Stimulated activated CD4-positive, alpha-beta T cell treated with anti-CD3 and anti-CD28 coated beads, Interleukin-1b, Interleukin-23, amount 100 ng/mL, for 24 hours (primary cell): ENCODE results near the gene ADSL.

Experiments used
- DNase-seq, 4 experiments: peaks; one replicate each; pipeline ENCODE4 v3.0.0-alpha.2; 2020; ENCODE audit warnings: low read depth in 4 of 4, low spot score in 1 of 4

The ADSL gene

GRCh38 chr22:40403651-40404050 lies 57.4 kb downstream of the ADSL start:
- no peak for DNase-seq

GRCh38 chr22:40404251-40405177 lies 58.2 kb downstream of the ADSL start:
- no peak for DNase-seq

- no peak for DNase-seq
Observed at GRCh38 chr22:40405178-40406062, 59.1 kb downstream of the ADSL start.

GRCh38 chr22:40406063-40406890 lies 60.0 kb downstream of the ADSL start:
- no peak for DNase-seq

GRCh38 chr22:40407021-40407761 lies 60.9 kb downstream of the ADSL start:
- no peak for DNase-seq

- no peak for DNase-seq
Observed at GRCh38 chr22:40407831-40408717, 61.8 kb downstream of the ADSL start.

GRCh38 chr22:40408718-40409612 lies 62.7 kb downstream of the ADSL start:
- DNase-seq = no peak

GRCh38 chr22:40409613-40410113 lies 63.4 kb downstream of the ADSL start:
- DNase-seq = no peak

GRCh38 chr22:40410272-40410671 lies 64.0 kb downstream of the ADSL start:
- no peak for DNase-seq

- DNase-seq = no peak
Observed at GRCh38 chr22:40410731-40411505, 64.6 kb downstream of the ADSL start.

- DNase-seq = no peak
Observed at GRCh38 chr22:40411506-40411861, 65.2 kb downstream of the ADSL start.

- no peak for DNase-seq
Observed at GRCh38 chr22:40412441-40412840, 66.1 kb downstream of the ADSL start.

- no peak for DNase-seq
Observed at GRCh38 chr22:40413873-40414272, 67.6 kb downstream of the ADSL start.

- DNase-seq = no peak
Observed at GRCh38 chr22:40414311-40414710, 68.0 kb downstream of the ADSL start.

GRCh38 chr22:40414838-40415505 lies 68.7 kb downstream of the ADSL start:
- DNase-seq = no peak

GRCh38 chr22:40415531-40416266 lies 69.4 kb downstream of the ADSL start:
- no peak for DNase-seq
